Stimulated activated CD8-positive, alpha-beta memory T cell treated with anti-CD3 and anti-CD28 coated beads, Interleukin-7, amount 100 ng/mL, for 1 hour (primary cell): ENCODE data around the gene FASTKD2.

Source experiments
- DNase-seq, 2 donors: peaks; one replicate each; pipeline ENCODE4 v3.0.0-alpha.2; 2020; ENCODE audit warnings: low read depth in 2 of 2

The FASTKD2 gene

GRCh38 chr2:206836722-206837121 is 71.3 kb downstream of the FASTKD2 start:
- no peak for DNase-seq

- no peak for DNase-seq
Observed at GRCh38 chr2:206837775-206838174, 72.4 kb downstream of the FASTKD2 start.

DNA sequence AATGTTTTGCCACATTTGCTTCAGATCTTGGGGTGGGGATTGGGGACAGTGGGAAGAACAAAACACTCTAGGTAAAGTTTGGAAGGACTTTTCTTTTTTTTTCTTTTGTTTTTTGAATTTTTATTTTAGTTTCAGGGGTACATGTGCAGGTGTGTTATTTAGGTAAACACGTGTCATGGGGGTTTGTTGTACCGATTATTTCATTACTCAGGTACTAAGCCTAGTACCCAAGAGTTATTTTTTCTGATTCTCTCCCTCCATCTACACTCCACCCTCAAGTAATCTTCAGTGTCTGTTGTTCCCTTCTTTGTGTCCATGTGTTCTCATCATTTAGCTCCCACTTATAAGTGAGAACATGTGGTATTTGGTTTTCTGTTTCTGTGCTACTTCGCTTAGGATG is 73.3 kb downstream of the FASTKD2 start:
- DNase-seq, result no peak

GRCh38 chr2:206840999-206841398 is 75.6 kb downstream of the FASTKD2 start:
- DNase-seq, result no peak
